ENCODE measurements around the gene TCP1.
A peak's percentile ranks its signal among the peaks of the same experiment; 100 is the strongest.
"Not testable (repeated sequence)": the region's sequence is repeated elsewhere in the genome, so short reads cannot be mapped to it uniquely, and the experiment has no call there.

Gene TCP1

DNA sequence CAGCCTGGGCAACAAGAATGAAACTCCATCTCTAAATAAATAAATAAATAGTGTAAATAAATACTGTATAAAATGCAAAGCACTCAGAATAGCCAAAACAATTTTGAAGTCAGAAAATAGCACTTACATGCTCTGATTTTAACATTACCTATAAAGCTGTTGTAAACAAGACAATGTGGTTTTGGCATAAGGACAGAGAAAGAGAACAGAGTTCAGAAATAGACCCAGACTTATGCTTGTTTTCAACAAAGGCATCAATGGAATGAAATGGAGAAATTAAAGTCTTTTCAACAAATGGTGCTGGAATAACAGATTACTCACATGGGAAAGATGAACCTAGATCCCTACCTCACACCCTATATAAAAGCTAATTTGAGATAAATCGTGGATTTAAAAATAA is 17.2 kb downstream of the TCP1 start:
- DNase-seq (ENCODE audit: low read depth) = no peak

DNA sequence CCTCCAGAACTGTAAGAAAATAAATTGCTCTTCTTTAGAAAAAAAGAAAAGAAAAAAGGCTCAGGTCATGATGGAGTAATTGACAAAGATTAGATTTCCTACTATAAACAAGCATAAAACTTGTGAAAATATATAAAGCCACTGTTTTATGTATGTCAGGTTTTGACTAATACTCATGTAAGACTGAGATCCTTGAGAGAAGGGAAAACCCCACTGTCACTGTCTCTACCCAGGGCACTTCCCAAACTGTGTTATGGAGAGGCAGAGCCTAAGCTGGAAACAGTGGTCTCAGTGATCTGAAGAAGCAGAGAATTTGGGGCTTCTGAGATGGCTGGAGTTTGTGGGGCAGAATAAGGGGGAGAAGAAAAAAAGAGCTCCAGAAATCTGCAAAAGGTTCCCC is 19.9 kb downstream of the TCP1 start:
- DNase-seq (ENCODE audit: low read depth) = no peak

DNA sequence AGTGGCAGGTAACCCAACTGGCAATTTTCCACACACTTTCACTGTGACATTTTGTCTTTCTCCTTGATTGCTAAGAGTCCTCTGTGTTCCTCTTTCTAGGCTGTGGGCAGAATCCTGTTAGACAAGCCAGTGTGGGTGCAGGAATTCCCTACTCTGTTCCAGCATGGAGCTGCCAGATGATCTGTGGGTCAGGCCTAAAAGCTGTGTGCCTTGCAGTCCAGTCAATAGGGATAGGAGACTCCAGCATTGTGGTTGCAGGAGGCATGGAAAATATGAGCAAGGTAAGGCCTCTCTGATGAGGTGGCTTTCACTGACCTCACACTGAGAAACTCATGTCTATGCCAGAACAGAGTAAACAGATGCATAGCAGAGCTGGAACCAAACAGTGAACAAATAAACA is 22.5 kb downstream of the TCP1 start:
- no peak for DNase-seq (ENCODE audit: low read depth)

DNA sequence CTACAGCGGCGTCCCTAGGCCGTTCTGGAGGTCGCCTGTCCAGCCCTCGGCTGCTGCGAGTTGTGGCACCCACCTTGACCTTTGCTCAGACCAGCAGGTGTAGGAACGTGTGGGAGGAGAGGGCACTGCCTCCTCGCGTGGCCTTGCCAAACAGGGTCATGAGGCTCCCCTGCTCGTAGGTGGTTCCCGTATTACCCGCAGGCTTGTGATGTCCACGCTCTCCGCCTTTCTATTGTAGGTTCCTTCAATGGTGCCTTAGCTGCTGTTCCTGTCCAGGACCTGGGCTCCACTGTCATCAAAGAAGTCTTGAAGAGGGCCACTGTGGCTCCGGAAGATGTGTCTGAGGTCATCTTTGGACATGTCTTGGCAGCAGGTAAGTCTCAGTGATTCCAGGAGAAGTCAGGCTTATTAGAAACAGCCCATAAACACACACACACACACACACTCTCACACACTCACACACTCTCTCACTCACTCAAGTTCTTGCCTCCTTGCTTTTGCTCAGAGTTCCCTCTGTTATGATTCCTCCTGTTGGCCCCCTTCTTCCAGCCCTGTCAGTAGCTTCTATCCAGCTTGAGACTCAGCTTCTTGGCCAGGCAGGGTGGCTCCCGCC is 26.6 kb downstream of the TCP1 start:
- DNase-seq (ENCODE audit: low read depth) = peak; percentile 4

DNA sequence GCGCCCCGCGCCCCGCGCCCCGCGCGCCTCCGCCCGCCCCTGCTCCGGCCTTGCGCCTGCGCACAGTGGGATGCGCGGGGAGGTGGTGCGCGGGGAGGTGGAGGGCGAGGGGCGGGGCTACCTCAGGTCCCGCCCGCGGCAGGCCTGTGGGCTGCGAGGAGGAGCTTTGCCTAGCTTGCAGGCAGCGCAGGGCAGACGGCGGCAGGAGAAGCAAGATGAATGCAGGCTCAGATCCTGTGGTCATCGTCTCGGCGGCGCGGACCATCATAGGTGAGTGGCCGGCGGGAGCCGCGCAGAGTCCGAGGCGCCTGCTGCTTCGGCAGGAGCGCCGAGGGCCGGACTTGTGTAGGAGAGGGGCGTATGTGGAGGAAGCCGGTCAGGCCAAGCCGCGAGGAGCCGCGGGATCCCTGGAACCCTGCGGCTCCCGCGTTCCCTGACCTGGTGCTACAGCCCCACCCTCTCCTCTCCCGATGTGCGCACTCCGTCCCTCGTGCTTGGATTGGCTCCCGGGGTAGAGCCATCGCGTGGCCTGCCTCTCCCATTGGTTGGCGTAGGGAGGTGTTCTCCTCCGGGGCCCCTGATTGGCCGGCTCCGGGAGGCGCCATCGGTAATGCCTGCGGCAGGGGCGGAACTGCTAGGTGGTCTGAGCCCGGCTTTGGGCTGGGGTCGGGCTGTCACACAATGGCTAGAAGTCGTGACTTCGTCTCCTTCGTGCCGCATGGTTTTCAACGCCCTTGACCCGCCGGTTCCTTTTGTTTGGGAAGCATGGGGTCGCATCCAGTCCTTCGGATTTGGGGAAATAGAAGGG is 27.3 kb downstream of the TCP1 start, which contains the start of gene ACAT2:
ACAT2 (plus strand) TSS at position 173 of the 808 bp plus-strand sequence; CDS start at position 216, 43 bp downstream.
- peak; percentile 84 for DNase-seq (ENCODE audit: low read depth)

DNA sequence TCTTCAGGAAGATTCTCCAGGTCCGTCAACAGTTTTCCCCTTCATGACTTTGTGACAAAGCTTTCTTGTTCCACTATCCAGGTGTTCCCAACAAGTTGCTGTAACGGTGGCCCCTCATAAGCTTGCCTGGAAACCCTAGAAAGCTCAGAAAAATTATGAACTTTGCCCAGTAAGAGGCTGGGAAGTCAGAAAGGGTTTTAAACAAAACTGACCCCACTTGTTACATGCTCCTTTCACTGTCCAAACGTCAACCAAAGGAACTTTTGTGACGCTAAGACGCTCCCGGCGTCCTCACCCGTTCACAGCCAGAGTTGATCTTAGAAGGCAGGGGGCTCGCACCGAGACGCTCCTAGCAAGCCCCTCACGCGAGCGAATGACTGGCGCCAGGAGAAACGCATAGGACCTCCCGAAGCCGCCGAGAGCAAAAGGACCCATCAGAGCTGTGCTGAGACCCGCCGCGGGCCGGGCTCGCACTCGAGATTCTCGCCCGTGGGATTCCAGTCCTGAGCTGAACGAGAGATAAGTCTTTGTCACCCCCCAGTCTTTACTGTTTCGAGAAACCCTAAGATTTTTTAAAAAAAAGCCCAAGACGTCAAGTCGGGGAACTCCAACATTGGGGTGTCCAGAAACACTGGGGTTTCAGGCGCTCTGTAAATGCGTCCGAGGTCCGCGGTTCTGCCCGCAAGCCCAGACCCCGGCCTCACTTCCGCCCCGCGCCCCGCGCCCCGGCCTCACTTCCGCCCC is 28.1 kb downstream of the TCP1 start:
- DNase-seq (ENCODE audit: low read depth) = no peak

DNA sequence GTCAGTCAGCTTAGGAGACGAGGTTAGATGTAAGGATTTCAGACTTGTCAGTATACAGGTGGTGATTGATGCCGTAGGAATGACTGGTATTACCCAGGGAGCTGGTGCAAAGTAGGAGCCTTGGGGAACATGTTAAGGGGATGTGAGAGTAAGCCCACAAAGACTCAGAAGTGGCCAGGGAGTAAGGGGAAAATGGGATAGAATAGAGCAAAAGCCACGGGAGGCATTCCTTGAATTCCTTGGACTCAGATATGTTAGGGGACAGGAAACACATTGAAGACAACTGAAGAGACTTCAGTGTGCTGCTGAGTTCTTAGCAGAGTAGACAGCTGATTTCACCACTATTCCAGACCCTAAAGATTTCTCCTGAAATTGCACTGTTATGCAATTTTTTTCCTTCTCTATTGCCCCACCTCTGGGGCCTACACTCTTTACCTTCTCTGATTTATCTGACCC is 28.8 kb downstream of the TCP1 start:
- DNase-seq (ENCODE audit: low read depth) = no peak

DNA sequence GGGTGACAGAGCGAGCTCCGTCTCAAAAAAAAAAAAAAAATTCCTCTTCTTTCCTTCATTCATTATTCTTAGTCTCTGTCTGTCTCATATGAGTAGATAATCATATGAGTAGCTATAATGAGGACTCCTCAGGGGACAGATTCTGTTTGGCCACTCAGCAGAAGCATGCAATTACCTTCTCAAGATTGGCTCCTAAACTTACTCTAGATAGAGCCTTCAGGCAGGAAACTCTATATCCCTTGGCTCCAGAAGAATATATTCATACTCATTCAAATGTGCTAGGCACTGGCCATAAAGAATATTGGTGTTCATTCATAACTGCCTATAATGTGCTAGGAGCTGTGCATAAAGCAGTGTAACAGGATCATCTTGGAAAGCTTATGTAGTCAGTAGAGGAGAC is 29.8 kb downstream of the TCP1 start:
- DNase-seq (ENCODE audit: low read depth) = no peak

DNA sequence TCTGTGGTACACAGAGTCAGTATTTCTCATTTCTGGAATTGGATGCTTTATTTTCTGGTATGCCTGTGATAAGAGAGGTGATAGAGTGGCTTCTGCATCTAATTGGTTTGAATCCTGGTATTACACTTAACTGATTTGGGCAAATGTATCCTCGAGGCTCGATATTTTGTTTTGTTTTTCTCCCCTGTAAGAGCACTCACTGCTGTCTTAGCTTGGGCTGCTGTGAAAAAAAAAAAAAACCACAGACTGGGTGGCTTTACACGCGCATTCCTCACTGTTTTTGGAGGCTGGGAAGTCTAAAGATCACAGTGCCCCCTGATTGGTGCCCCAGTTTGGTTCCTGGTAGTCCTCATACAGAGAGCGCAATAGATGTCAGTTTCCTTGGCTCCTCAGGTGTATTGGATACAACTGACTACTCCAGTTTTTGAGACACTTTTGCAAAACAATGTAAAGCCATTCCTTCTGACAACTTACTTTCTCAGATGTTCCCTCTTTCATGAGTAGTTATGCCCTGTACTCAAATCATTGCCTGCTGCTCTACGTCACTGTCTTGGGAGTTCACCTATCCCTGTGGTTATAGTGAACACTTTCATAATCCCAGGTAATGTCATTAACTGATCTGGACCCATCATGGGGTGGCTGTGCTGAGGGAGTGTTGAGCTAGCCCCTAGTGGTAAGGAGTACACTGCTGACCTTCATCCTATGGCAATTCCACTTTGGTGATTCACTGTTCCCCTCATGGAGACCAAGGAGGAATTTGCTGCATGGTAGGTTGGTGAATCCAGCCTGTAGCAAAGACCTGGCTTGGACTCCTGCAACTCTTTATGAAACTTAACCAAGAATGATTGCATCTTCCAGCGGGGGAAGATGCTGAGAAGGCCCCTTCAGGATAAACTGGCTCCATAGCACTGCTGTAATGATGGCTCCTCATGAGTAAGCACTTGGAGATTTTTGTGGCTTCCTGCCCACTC is 31.1 kb downstream of the TCP1 start:
- no peak for DNase-seq (ENCODE audit: low read depth)

DNA sequence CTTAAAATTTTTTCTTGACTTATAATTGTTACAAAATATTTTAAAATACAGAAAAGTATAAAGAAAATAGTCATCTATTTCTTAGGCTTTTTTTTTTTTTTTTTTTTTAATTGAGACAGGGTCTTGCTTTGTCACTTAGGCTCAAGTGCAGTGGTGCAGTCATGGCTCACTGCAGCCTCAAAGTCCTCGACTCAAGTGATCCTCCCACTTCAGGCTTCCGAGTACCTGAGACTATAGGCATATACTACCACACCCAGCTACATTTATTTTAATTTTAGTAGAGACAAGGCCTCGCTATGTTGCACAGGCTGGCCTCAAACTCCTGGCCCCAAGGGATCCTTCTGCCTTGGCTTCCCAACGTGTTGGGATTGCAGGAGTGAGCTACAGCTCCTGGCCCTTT is 32.9 kb downstream of the TCP1 start:
- DNase-seq (ENCODE audit: low read depth) = no peak

DNA sequence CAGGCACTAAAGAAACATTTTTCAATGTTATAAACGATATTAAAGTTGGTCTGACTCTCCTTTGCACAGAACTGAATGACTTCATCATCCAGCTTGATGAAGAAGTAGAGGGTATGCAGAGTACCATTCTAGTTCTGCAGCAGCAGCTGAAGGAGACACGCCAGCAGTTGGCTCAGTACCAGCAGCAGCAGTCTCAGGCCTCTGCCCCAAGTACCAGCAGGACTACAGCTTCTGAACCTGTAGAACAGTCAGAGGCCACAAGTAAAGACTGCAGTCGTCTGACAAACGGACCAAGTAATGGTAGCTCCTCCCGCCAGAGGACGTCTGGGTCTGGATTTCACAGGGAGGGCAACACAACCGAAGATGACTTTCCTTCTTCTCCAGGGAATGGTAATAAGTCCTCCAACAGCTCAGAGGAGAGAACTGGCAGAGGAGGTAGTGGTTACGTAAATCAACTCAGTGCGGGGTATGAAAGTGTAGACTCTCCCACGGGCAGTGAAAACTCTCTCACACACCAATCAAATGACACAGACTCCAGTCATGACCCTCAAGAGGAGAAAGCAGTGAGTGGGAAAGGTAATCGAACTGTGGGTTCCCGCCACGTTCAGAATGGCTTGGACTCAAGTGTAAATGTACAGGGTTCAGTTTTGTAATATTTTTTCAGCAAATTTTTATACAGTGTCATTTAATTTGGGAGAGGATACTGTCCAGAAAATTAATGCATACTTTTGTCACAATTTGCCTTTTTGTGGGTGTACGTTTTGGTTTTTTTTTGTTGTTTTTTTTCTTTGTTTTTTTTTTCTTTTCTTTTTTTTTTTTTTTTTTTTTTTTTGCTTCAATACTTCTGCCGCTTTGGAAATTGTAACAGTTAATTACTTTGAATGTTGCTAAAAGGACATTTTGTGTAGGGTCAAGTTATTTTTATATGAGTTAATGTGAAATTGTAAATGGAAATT is 34.2 kb downstream of the TCP1 start:
- DNase-seq (ENCODE audit: low read depth) = no peak

DNA sequence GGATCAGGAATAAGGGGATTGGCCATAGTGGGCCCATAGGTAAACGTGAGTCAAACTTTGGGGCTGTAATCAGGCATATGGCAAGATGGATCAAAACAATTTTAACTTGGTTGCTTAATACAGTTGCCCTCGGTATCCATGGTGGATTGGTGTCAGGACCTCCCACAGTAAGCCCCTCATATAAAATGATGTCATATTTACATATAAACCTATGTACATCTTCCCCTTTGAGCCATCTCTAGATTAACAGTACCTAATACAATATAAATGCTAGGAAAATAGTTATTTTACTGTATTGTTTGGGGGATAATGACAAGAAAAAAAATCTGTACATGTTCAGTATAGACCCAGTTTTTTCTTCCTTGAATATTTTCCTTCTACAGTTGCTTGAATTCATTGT is 35.0 kb downstream of the TCP1 start:
- no peak for DNase-seq (ENCODE audit: low read depth)

DNA sequence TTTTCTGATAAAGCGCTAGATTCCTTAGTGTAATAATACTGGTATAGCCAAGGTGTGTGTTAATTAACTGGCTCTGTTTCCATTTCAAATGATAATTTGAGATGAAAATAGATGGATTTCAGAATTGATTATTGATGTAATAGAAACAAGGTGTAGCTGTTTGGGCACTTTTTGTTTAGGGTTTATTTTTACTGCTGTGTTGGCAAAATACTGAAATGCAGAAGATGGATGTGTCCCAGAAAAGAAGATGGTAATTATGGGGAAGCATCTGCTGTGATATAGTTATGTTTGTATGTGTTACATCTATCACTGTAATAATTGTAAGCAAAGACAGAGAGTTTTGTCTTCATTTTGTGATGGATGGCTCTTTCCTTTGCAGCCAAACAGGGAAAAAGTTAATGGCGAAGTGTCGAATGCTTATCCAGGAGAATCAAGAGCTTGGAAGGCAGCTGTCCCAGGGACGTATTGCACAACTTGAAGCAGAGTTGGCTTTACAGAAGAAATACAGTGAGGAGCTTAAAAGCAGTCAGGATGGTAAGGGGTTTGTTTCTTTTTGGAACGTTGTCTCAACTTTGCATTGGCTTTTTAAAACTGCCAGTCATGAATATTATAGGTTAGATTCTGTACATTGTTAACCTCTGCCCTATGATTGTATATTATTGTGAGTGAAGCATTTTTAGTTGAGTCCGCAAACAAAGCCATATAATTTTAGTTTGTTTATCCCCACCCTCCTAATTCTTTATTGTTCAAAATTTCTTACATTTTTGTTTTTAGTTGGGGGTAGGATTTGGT is 36.1 kb downstream of the TCP1 start:
- DNase-seq (ENCODE audit: low read depth) = no peak

DNA sequence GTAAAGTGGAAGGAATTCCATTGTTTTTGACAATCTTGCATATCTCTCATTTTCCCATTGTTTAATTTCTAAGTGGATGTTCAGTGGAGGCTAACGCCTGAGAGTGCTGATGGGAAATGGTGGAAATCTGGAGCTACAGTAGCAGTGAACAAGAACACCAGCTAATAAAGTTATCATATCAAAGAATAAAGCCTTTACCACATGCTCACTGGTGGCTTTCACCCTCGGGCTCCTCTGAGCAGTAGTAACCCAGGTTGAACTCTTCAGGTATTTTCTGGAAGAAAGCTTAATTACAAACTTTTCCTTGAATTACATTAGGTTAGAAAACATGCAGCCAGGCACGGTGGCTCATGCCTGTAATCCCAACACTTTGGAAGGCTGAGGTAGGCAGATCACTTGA is 38.0 kb downstream of the TCP1 start:
- DNase-seq (ENCODE audit: low read depth) = no peak

DNA sequence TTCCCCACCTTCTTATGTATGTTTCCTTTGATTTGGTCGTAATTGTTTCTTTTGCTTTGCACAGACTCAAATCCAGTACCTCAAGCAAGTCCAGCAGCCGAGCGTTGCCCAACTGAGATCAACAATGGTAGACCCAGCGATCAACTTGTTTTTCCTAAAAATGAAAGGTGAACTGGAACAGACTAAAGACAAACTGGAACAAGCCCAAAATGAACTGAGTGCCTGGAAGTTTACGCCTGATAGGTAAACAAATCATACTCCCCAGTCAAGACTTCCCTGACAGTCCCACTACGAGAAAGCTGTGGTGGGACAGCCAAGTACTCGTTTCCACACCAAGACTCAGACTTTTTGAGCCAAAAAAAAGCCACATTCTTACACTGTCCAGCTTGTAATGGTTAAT is 41.3 kb downstream of the TCP1 start:
- DNase-seq (ENCODE audit: low read depth) = not testable (repeated sequence)

DNA sequence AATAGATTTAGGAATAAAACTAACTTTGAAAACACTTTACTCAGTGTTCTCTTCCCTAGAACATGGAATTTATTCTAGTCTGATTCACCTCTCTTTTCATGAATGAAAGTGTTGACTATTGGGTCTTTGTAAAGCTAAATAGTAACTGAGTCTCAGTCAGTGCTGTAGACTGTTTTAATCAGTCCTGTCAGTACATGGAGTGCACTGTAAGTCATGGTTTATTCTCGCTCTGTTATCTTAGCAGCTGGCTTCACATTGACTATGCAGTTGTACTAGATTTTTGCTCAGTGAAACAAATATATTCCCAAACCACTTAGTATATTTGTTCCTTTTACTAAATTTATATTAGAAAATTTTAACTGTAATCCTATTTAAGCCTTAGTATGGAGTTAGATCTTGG is 42.6 kb downstream of the TCP1 start:
- DNase-seq (ENCODE audit: low read depth) = no peak

DNA sequence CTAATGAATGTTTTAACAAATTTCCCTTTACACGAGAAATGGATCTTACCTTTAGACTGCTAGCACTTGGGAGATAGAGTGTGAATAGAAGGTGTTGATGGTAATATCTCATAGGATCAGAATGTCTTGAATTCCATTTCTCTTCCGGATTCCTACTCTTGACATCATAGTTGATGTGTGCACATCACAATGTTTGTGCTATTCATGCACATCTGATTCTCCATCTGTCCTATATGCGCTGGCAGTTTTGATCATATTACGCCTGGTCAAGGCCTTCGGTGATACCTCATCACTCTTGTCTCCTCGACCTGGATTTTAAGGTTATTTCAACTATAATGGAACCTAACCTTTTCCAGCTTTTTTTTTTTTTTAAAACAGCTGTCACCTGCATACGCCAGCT is 44.3 kb downstream of the TCP1 start:
- DNase-seq (ENCODE audit: low read depth) = no peak

DNA sequence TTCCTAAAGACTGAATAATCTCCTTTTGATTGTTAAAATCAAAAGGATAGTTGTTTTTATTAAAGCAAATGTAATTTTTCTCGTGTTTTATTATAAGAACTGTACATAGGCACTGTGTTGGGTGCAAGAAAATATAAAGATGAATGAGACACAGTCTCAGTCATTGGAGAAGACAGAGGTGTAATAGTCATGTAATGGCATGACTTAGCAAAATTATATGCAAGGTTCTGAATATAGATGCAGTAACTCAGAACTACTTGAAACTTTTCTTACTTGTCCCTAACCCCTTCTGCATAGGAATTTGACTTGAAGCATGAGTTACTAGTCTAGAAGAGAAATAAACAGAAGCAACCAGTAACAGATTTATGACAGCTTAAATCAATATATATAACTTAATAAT is 47.2 kb downstream of the TCP1 start:
- DNase-seq (ENCODE audit: low read depth) = no peak

DNA sequence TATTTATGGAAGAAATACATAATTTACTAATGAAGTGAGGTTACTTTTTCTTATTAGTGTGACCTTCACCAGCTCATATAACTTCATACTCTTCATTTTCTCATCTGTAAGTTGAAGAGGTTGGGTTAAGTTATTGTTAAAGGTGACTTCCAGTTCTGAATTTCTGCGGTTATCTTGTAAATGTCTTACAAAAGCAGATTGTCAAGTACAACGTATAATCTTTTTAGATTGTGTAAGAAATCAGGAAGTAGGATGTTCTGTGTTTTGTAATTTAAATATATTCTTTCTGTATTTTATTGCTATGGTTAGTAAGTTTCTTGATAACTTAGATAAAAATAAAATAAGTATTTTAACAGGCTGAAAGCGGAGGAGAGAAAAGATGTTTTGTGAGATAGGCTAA is 50.1 kb downstream of the TCP1 start:
- no peak for DNase-seq (ENCODE audit: low read depth)

DNA sequence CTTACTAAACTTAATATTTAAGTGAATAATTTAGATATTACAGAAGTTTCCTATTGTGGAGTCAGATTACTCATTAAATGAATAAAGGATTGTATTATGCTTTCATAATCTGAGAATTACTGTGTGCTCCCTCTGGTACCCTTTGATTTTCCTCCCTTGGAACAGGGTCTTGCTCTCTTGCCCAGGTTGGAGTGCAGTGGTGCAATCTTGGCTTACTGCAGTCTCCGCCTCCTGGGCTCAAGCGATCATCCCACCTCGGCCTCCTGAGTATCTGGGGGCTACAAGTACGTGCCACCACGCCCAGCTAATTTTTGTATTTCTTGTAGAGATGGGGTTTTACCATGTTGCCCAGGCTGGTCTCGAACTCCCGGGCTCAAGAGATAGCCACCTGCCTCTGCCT is 52.5 kb downstream of the TCP1 start:
- DNase-seq (ENCODE audit: low read depth) = no peak

Measured in activated gamma-delta T cell treated with anti-CD3 and anti-CD28 coated beads, Interleukin-2, amount 50 U/mL, for 16 hours (primary cell).